Esophagus squamous epithelium (tissue), 5 donors: ENCODE data around the gene UNCX. TPM values are rescaled to one million over a fixed set of nuclear protein-coding genes. Genes with fewer than 3 reads are reported as not detected.
"Not testable (repeated sequence)": the region's sequence is repeated elsewhere in the genome, so short reads cannot be mapped to it uniquely, and the experiment has no call there.

Experiments used
- DNase-seq: peaks from one replicate; lab custom pipeline; 2025; lab: John Stamatoyannopoulos, UW
- H3K27ac ChIP-seq, 4 donors: fragments of 200-600 bp; sonication (generic); one replicate each; pipeline ENCODE4 v1.5.1; 2016 to 2019; ENCODE audit warnings: mild to moderate bottlenecking in 1 of 4
- H3K27me3 ChIP-seq, 4 donors: fragments of 200-600 bp; sonication (generic); 1 replicate in 3 of 4; 2 replicates in 1 of 4; pipeline versions ENCODE4 v1.5.1 to v1.6.0; 2017 to 2021; ENCODE audit warnings: antibody characterized with exemption in 1 of 4
- H3K36me3 ChIP-seq, 3 donors: fragments of 200-600 bp; sonication (generic); one replicate each; pipeline ENCODE4 v1.5.1; 2016 to 2019
- H3K4me1 ChIP-seq, 3 donors: fragments of 200-600 bp; sonication (generic); one replicate each; pipeline ENCODE4 v1.5.1; 2017 to 2019
- H3K4me3 ChIP-seq, 4 donors: fragments of 200-600 bp; sonication (generic); 1 replicate in 3 of 4; 2 replicates in 1 of 4; pipeline ENCODE4 v1.5.1; 2016 to 2019; ENCODE audit warnings: mild to moderate bottlenecking in 2 of 4, moderate library complexity in 1 of 4
- H3K9me3 ChIP-seq, 3 donors: fragments of 200-600 bp; sonication (generic); one replicate each; pipeline ENCODE4 v1.5.1; 2016 to 2019
- POLR2A ChIP-seq, 4 donors: fragments of 450-650 bp; IDR thresholded peaks; one replicate each; pipeline ENCODE4 v1.6.1; 2017; ENCODE audit warnings: antibody characterized with exemption in 4 of 4, mild to moderate bottlenecking in 4 of 4, moderate library complexity in 3 of 4
- WGBS, 2 donors: methylation state at CpG; one replicate each; pipeline ENCODE4 v1.1.5; 2018; 5-methylcytosine and 5-hydroxymethylcytosine counted together
- intact Hi-C: fragments of 100-400 bp; cut with DNase I; formaldehyde crosslinking; loops from one replicate; pipeline ENCODE4 v1.15.0; 2022
- total RNA-seq, 4 donors: library from RNA; depleted of rRNA; stranded (reverse); fragments of >200 nt; gene quantifications; one replicate each; pipeline ENCODE4 v1.1.0, GENCODE V29; 2016
- TF ChIP-seq, protein P1 (sequence below), 6 experiments: fragments of 450-650 bp in 4 of 6; fragments of 200-600 bp in 2 of 6; sonication (generic) in 2 of 6; IDR thresholded peaks; one replicate each; pipeline ENCODE4 v1.5.1; 2016 to 2019; ENCODE audit warnings: antibody characterized with exemption in 6 of 6, mild to moderate bottlenecking in 4 of 6, moderate library complexity in 4 of 6
- donor health status: DM: yes; HTN: yes; CAD: no.

UNCX gene
- total RNA-seq, 4 donors from 2014 or later, result not detected

DNA sequence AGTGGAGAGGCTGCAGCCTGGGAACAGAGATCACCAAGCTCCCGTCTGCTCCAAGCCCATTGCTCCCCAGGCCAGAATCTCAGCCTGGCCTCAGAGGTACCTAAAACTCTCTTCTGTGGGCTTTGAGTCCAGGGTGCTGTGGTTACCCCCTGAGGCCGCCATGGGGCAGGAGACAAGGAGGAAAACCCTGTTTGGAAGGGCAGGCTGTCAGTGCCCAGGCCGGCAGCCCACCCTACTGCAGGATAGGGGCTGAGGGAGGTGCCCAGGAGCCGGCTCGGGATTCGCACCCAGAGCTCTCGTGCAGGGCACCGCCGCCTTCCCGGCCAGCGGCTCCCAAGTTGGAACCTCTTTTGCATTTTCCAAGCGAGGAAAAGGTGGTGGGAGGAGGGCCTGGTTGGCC is 24.5 kb downstream of the UNCX start:
- TF ChIP-seq POLR2A (IDR thresholded peaks at IDR 0.05), result no peak
- TF ChIP-seq, protein P1, sequence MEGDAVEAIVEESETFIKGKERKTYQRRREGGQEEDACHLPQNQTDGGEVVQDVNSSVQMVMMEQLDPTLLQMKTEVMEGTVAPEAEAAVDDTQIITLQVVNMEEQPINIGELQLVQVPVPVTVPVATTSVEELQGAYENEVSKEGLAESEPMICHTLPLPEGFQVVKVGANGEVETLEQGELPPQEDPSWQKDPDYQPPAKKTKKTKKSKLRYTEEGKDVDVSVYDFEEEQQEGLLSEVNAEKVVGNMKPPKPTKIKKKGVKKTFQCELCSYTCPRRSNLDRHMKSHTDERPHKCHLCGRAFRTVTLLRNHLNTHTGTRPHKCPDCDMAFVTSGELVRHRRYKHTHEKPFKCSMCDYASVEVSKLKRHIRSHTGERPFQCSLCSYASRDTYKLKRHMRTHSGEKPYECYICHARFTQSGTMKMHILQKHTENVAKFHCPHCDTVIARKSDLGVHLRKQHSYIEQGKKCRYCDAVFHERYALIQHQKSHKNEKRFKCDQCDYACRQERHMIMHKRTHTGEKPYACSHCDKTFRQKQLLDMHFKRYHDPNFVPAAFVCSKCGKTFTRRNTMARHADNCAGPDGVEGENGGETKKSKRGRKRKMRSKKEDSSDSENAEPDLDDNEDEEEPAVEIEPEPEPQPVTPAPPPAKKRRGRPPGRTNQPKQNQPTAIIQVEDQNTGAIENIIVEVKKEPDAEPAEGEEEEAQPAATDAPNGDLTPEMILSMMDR (IDR thresholded peaks at IDR 0.05), result no peak
- Histone ChIP-seq H3K27me3 (peaks cover 0 to 96% (median 10%) of the 10 kb centered on the region in 4 donors), H3K9me3 (no peaks in the 10 kb centered on the region), H3K27ac (no peak overlapping the region), H3K4me3 (no peak overlapping the region), H3K4me1 (no peaks in the 10 kb centered on the region), H3K36me3 (no peaks in the 10 kb centered on the region)
- intact Hi-C loops, result no loop called here
- 53% methylated on average over 3 to 10 of the region's 12 CpGs for WGBS, 2 donors
- no peak for DNase-seq

DNA sequence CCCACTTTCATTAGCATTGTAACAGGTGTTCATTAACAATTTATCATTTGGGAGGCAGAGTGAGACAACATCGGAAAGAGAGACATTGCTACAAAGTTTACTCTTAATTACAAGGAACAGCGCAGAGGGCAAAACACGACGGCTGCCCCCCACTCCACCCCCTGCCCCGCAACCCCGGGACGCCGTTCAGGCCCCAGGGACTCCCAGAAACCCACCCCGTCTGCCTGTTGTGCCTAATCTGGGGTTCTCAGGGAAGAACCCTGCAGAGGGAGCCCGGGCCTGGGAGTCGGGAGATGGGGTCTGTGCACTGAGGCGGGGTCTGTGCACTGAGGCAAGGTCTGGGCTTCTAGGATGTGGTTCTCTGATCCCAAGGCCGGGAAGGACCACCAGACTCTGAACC is 25.2 kb downstream of the UNCX start:
- 40 to 50% methylated on average over 8 to 10 of the region's 13 CpGs for WGBS, 2 donors
- intact Hi-C loops, result no loop called here
- Histone ChIP-seq H3K36me3 (no peaks in the 10 kb centered on the region), H3K4me3 (no peak overlapping the region), H3K27me3 (peaks cover 0 to 96% (median 8%) of the 10 kb centered on the region in 4 donors), H3K9me3 (no peaks in the 10 kb centered on the region), H3K27ac (no peak overlapping the region), H3K4me1 (no peaks in the 10 kb centered on the region)
- DNase-seq, result no peak
- TF ChIP-seq, protein P1 (IDR thresholded peaks at IDR 0.05), result no peak
- TF ChIP-seq POLR2A (IDR thresholded peaks at IDR 0.05), result no peak

DNA sequence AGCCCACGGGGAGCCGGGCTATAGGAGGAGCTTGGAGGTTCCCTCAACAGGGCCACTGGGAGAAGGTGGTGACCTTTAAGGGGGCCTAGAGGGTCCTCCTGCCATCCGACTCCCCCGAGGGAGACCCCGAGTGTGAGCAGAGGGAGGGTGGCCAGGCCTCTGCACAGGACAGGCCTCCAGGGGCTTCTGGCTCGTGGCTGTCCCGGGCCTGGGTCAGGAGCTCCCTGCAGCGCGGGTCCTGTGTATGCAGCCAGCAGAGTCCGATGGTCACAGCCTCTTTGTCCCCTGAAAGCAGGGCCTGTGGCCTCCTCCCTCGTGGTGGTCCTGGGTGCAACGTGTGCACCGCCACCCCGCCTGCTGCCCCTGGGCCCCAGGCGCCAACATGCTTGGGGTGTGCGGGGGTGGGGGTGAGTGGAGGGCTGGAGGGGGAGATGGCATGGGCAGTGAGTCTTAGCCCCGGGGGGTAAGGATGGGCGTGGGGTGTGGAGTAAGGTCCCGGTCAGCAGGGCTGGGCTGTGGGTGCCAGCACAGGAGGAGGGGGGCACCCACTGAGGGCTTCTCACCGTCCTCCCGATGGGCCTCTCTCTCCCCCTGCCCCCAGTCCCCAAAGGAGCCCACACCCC is 27.1 kb downstream of the UNCX start:
- intact Hi-C loops, result no loop called here
- H3K36me3 ChIP-seq, result no peaks in the 10 kb centered on the region
- H3K27ac ChIP-seq, result no peak overlapping the region
- TF ChIP-seq, protein P1 (IDR thresholded peaks at IDR 0.05), result no peak
- TF ChIP-seq POLR2A (IDR thresholded peaks at IDR 0.05), result no peak
- WGBS, 2 donors, result 37 to 59% methylated on average over 4 to 8 of the region's 21 CpGs
- H3K4me1 ChIP-seq, result no peaks in the 10 kb centered on the region
- H3K4me3 ChIP-seq, result no peak overlapping the region
- H3K9me3 ChIP-seq, result no peaks in the 10 kb centered on the region
- no peak for DNase-seq
- peaks cover 0 to 96% (median 5%) of the 10 kb centered on the region in 4 donors for H3K27me3 ChIP-seq

DNA sequence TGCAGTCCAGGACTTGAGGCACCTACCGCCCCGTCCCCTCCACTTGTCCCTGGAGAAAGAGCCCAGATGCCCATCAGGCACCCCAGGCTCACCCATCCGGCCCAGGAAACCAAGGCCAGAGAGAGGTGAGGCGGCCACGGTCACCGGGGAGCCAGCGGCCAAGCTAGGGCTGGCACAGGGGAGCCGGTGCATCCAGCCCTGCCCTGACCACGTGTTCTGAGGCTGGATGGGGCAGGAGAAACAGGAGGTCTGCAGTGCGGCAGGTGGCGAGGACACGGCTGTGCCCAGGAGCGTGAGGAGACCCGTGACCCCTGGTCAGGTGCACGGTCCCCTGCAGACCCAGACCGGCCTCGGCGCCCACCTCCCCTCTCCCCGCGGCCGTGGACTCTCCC is 27.6 kb downstream of the UNCX start:
- no peak for DNase-seq
- no peaks in the 10 kb centered on the region for H3K36me3 ChIP-seq
- peaks cover 0 to 96% (median 5%) of the 10 kb centered on the region in 4 donors for H3K27me3 ChIP-seq
- no peak overlapping the region for H3K27ac ChIP-seq
- H3K4me1 ChIP-seq, result no peaks in the 10 kb centered on the region
- 64 to 78% methylated on average over 5 to 6 of the region's 21 CpGs for WGBS, 2 donors
- intact Hi-C loops, result no loop called here
- no peaks in the 10 kb centered on the region for H3K9me3 ChIP-seq
- TF ChIP-seq, protein P1 (IDR thresholded peaks at IDR 0.05), result no peak
- no peak for TF ChIP-seq POLR2A (IDR thresholded peaks at IDR 0.05)
- H3K4me3 ChIP-seq, result no peak overlapping the region

DNA sequence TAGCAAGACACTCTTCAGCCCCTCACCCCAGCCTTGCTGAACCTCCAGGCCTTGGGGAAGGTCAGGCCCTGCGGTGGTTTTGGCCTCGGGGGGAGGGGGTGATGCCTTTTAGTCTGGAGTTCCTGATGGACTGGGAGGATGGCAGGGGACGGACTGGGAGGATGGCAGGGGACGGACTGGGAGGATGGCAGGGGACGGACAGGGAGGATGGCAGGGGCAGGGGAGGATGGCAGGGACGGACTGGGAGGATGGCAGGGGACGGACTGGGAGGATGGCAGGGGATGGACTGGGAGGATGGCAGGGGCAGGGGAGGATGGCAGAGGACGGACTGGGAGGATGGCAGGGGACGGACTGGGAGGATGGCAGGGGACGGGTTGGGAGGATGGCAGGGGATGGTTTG is 28.4 kb downstream of the UNCX start:
- H3K27me3 ChIP-seq, result peaks cover 0 to 94% (median 3%) of the 10 kb centered on the region in 4 donors
- intact Hi-C loops, result not testable (repeated sequence)

More for the DNA sequence above, 28.4 kb downstream of the UNCX start:
- H3K9me3 ChIP-seq, H3K27ac ChIP-seq, DNase-seq, H3K4me1 ChIP-seq, H3K36me3 ChIP-seq, H3K4me3 ChIP-seq: not testable (repeated sequence)
- WGBS, 2 donors, result 70 to 87% methylated on average over 6 of the region's 10 CpGs
